HepG2 (cell line): ENCODE measurements around the gene DTYMK. TPM values are rescaled to one million over a fixed set of nuclear protein-coding genes. Genes with fewer than 3 reads are reported as not detected.
A peak's percentile ranks its signal among the peaks of the same experiment; 100 is the strongest.

Experiments used
- ARID2 ChIP-seq: sonication (generic); formaldehyde crosslinking; IDR thresholded peaks from 2 replicates; pipeline ENCODE4 v1.8.1; 2022; ENCODE audit warnings: mild to moderate bottlenecking, missing genetic modification reagents, borderline replicate concordance
- ASH2L ChIP-seq: fragments of 300-600, 200-600 bp; sonication (generic); IDR thresholded peaks from 2 replicates; pipeline ENCODE4 v1.7.0; 2017; ENCODE audit warnings: low read depth, mild to moderate bottlenecking, moderate library complexity, mixed read lengths, low read length; ENCODE audit not compliant: insufficient read length
- ATAD3A ChIP-seq: sonication (generic); formaldehyde crosslinking; IDR thresholded peaks from 2 replicates; pipeline ENCODE4 v1.4.0; 2020; ENCODE audit warnings: missing genetic modification reagents
- ATF7 ChIP-seq, 2 experiments: fragments of 450-650 bp in 1 of 2; sonication (generic) in 1 of 2; formaldehyde crosslinking in 1 of 2; IDR thresholded peaks; 2 replicates each; pipeline versions ENCODE4 v1.4.0 to v1.6.1; 2016 to 2020; ENCODE audit warnings: antibody characterized with exemption in 1 of 2, mild to moderate bottlenecking in 1 of 2, missing genetic modification reagents in 1 of 2
- ELF3 ChIP-seq: IDR thresholded peaks from 2 replicates; pipeline ENCODE4 v1.6.1; 2016; ENCODE audit warnings: missing genetic modification reagents, missing compliant biosample characterization
- FOXA3 ChIP-seq: IDR thresholded peaks from 2 replicates; pipeline ENCODE4 v1.6.1; 2016; ENCODE audit warnings: missing genetic modification reagents, missing compliant biosample characterization
- GZF1 ChIP-seq: sonication (generic); formaldehyde crosslinking; IDR thresholded peaks from 2 replicates; pipeline ENCODE4 v1.5.1; 2020; ENCODE audit warnings: mild to moderate bottlenecking, missing genetic modification reagents
- NFYB ChIP-seq: sonication (generic); formaldehyde crosslinking; IDR thresholded peaks from 2 replicates; pipeline ENCODE4 v1.4.0; 2020; ENCODE audit warnings: missing genetic modification reagents
- ZBTB3 ChIP-seq: sonication (generic); formaldehyde crosslinking; IDR thresholded peaks from 2 replicates; pipeline ENCODE4 v1.4.0; 2020; ENCODE audit warnings: low read depth, mild to moderate bottlenecking, moderate library complexity, missing genetic modification reagents, borderline replicate concordance
- ZNF232 ChIP-seq: sonication (generic); formaldehyde crosslinking; IDR thresholded peaks from 2 replicates; pipeline ENCODE4 v1.4.0; 2020; ENCODE audit warnings: missing genetic modification reagents, borderline replicate concordance
- polyA plus RNA-seq, 8 experiments: library from polyadenylated mRNA; depleted of rRNA in 3 of 8; stranded (reverse) in 7 of 8; unstranded in 1 of 8; fragments of >200 nt; fragmentation: Illumina TruSeq in 4 of 8; extraction: Trizol in 4 of 8; gene quantifications; 2 replicates each; pipeline versions ENCODE4 v1.2.1 to v1.2.3, GENCODE V29; 2011 to 2016; ENCODE audit warnings: low read depth in 4 of 8, missing spikeins in 1 of 8, mixed read lengths in 1 of 8; ENCODE audit not compliant: insufficient read depth in 1 of 8
- total RNA-seq, 5 experiments: library from RNA; depleted of rRNA; stranded (reverse); fragments of >200 nt; fragmentation: Illumina TruSeq; extraction: Trizol; gene quantifications; 2 replicates each; pipeline ENCODE4 v1.2.3, GENCODE V29; 2016; ENCODE audit warnings: low read depth in 1 of 5
- TF ChIP-seq, protein P1 (sequence below): sonication (generic); formaldehyde crosslinking; IDR thresholded peaks from 2 replicates; pipeline ENCODE4 v1.4.0; 2020; ENCODE audit warnings: missing genetic modification reagents, borderline replicate concordance
- TF ChIP-seq, protein P2 (sequence below): sonication (generic); formaldehyde crosslinking; conservative IDR thresholded peaks from 2 replicates; pipeline ENCODE4 v1.4.0; 2020; ENCODE audit warnings: mild to moderate bottlenecking, missing genetic modification reagents, moderate library complexity
- TF ChIP-seq, protein P3 (sequence below): sonication (generic); formaldehyde crosslinking; IDR thresholded peaks from 2 replicates; pipeline ENCODE4 v1.8.1; 2022; ENCODE audit warnings: low read depth, mild to moderate bottlenecking, missing genetic modification reagents
- TF ChIP-seq, protein P4 (sequence below): sonication (generic); formaldehyde crosslinking; IDR thresholded peaks from 2 replicates; pipeline ENCODE4 v1.8.0; 2022; ENCODE audit warnings: mild to moderate bottlenecking, missing genetic modification reagents; ENCODE audit not compliant: insufficient replicate concordance
- TF ChIP-seq, protein P5 (sequence below): sonication (generic); formaldehyde crosslinking; IDR thresholded peaks from 2 replicates; pipeline ENCODE4 v1.8.1; 2023; ENCODE audit warnings: mild to moderate bottlenecking, missing genetic modification reagents

The DTYMK gene
- total and polyA plus RNA-seq, 2 of the 13 experiments (the other 11 are each of a cell fraction or from before 2014, with no cell fraction given): 57.5 to 134 TPM

DNA sequence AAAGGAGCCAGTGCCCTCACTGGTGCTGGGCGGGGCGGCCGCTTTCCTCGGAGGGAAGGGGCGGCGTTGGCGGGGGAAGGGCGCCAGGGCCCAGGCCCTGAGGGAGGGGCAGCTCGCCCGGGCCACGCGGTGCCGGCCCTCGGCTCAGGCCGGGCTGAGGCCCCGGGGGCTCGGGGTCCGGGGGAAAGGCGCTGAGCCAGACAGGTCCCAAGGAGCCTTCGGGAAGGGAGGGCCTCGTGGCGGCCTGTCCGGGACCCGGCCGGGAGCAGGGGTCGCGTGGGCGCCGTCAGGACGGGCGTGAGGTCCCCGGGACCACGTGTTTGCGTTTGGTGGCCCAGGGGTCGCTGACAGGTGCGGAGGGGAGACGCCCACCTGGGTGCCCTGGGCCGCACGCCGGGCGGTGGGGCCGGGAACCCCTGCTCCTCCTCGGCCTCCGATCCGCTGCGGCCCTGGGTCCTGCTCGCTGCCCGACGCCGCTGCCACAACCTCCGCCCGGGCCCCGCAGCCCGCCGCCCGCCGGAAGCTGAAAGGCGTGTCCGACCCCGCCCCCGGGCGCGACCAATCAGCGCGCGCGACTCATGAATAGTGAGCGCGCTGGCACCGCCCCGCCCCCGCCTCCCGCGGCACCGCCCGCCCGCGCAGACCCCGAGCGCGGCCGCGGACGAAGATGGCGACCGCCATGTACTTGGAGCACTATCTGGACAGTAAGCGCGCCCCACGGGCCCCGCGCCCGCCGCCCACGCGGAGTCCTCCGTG, 15.0 kb upstream of the DTYMK start, which contains the start of gene ING5 (continued):
- TF ChIP-seq ELF3 (CRISPR knock-in tag) (peak; percentile 73), ZBTB3 (CRISPR knock-in tag) (peak; percentile 93), FOXA3 (peak; percentile 33), ZNF232 (peak; percentile 73), ATAD3A (CRISPR knock-in tag) (0 out of 2 replicates have a peak, but pooled peaks have one; percentile 71), ATF7 (IDR thresholded peaks at IDR 0.05) (no peak), ATF7 (CRISPR knock-in tag; IDR thresholded peaks at IDR 0.05) (peak; percentile 61; the same call in 1 of the 2 replicates), ARID2 (CRISPR knock-in tag) (peak; percentile 86; the same call in 1 of the 2 replicates), GZF1 (no peak), ASH2L (peak; percentile 63), NFYB (peak; percentile 62; the same call in 1 of the 2 replicates)
- TF ChIP-seq, protein P1, sequence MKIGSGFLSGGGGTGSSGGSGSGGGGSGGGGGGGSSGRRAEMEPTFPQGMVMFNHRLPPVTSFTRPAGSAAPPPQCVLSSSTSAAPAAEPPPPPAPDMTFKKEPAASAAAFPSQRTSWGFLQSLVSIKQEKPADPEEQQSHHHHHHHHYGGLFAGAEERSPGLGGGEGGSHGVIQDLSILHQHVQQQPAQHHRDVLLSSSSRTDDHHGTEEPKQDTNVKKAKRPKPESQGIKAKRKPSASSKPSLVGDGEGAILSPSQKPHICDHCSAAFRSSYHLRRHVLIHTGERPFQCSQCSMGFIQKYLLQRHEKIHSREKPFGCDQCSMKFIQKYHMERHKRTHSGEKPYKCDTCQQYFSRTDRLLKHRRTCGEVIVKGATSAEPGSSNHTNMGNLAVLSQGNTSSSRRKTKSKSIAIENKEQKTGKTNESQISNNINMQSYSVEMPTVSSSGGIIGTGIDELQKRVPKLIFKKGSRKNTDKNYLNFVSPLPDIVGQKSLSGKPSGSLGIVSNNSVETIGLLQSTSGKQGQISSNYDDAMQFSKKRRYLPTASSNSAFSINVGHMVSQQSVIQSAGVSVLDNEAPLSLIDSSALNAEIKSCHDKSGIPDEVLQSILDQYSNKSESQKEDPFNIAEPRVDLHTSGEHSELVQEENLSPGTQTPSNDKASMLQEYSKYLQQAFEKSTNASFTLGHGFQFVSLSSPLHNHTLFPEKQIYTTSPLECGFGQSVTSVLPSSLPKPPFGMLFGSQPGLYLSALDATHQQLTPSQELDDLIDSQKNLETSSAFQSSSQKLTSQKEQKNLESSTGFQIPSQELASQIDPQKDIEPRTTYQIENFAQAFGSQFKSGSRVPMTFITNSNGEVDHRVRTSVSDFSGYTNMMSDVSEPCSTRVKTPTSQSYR (CRISPR knock-in tag): peak; percentile 94
- TF ChIP-seq, protein P2, sequence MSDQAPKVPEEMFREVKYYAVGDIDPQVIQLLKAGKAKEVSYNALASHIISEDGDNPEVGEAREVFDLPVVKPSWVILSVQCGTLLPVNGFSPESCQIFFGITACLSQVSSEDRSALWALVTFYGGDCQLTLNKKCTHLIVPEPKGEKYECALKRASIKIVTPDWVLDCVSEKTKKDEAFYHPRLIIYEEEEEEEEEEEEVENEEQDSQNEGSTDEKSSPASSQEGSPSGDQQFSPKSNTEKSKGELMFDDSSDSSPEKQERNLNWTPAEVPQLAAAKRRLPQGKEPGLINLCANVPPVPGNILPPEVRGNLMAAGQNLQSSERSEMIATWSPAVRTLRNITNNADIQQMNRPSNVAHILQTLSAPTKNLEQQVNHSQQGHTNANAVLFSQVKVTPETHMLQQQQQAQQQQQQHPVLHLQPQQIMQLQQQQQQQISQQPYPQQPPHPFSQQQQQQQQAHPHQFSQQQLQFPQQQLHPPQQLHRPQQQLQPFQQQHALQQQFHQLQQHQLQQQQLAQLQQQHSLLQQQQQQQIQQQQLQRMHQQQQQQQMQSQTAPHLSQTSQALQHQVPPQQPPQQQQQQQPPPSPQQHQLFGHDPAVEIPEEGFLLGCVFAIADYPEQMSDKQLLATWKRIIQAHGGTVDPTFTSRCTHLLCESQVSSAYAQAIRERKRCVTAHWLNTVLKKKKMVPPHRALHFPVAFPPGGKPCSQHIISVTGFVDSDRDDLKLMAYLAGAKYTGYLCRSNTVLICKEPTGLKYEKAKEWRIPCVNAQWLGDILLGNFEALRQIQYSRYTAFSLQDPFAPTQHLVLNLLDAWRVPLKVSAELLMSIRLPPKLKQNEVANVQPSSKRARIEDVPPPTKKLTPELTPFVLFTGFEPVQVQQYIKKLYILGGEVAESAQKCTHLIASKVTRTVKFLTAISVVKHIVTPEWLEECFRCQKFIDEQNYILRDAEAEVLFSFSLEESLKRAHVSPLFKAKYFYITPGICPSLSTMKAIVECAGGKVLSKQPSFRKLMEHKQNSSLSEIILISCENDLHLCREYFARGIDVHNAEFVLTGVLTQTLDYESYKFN (CRISPR knock-in tag): peak; percentile 55
- TF ChIP-seq, protein P3, sequence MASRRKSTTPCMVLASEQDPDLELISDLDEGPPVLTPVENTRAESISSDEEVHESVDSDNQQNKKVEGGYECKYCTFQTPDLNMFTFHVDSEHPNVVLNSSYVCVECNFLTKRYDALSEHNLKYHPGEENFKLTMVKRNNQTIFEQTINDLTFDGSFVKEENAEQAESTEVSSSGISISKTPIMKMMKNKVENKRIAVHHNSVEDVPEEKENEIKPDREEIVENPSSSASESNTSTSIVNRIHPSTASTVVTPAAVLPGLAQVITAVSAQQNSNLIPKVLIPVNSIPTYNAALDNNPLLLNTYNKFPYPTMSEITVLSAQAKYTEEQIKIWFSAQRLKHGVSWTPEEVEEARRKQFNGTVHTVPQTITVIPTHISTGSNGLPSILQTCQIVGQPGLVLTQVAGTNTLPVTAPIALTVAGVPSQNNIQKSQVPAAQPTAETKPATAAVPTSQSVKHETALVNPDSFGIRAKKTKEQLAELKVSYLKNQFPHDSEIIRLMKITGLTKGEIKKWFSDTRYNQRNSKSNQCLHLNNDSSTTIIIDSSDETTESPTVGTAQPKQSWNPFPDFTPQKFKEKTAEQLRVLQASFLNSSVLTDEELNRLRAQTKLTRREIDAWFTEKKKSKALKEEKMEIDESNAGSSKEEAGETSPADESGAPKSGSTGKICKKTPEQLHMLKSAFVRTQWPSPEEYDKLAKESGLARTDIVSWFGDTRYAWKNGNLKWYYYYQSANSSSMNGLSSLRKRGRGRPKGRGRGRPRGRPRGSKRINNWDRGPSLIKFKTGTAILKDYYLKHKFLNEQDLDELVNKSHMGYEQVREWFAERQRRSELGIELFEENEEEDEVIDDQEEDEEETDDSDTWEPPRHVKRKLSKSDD (CRISPR knock-in tag): peak; percentile 80; the same call in 1 of the 2 replicates
- TF ChIP-seq, protein P4, sequence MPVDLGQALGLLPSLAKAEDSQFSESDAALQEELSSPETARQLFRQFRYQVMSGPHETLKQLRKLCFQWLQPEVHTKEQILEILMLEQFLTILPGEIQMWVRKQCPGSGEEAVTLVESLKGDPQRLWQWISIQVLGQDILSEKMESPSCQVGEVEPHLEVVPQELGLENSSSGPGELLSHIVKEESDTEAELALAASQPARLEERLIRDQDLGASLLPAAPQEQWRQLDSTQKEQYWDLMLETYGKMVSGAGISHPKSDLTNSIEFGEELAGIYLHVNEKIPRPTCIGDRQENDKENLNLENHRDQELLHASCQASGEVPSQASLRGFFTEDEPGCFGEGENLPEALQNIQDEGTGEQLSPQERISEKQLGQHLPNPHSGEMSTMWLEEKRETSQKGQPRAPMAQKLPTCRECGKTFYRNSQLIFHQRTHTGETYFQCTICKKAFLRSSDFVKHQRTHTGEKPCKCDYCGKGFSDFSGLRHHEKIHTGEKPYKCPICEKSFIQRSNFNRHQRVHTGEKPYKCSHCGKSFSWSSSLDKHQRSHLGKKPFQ: peak; percentile 88
- TF ChIP-seq, protein P5, sequence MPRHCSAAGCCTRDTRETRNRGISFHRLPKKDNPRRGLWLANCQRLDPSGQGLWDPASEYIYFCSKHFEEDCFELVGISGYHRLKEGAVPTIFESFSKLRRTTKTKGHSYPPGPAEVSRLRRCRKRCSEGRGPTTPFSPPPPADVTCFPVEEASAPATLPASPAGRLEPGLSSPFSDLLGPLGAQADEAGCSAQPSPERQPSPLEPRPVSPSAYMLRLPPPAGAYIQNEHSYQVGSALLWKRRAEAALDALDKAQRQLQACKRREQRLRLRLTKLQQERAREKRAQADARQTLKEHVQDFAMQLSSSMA (CRISPR knock-in tag): peak; percentile 76; the same call in 1 of the 2 replicates
